DND-41 (cell line): ENCODE measurements around the gene GRK3.
"Not testable (repeated sequence)": the region's sequence is repeated elsewhere in the genome, so short reads cannot be mapped to it uniquely, and the experiment has no call there.

Experiments
- ATAC-seq: fragments of 200-7000 bp; cut with Tn5 transposase; 3 replicates; pipeline ENCODE4 v1.9.1; 2021; ENCODE audit warnings: low read depth; ENCODE audit not compliant: insufficient read depth
- DNase-seq: peaks from one replicate; pipeline ENCODE4 v3.0.0-alpha.2; 2020
- H2AFZ ChIP-seq: 2 replicates; pipeline ENCODE4 v1.6.0; 2012; ENCODE audit warnings: low read depth, low read length
- H3K27ac ChIP-seq: 2 replicates; pipeline ENCODE4 v1.5.1; 2012; ENCODE audit warnings: low read length, inconsistent platforms
- H3K27me3 ChIP-seq: fragments of 200-600 bp; sonication (generic); 2 replicates; pipeline ENCODE4 v1.6.0; 2012; ENCODE audit warnings: low read length, mild to moderate bottlenecking, inconsistent platforms; ENCODE audit not compliant: insufficient read depth, poor library complexity
- H3K36me3 ChIP-seq: 2 replicates; pipeline ENCODE4 v1.5.1; 2012; ENCODE audit warnings: low read length, inconsistent platforms; ENCODE audit not compliant: insufficient read depth
- H3K4me1 ChIP-seq: 2 replicates; pipeline ENCODE4 v1.5.1; 2012; ENCODE audit warnings: mild to moderate bottlenecking, low read length; ENCODE audit not compliant: insufficient read depth
- H3K4me2 ChIP-seq: 2 replicates; pipeline ENCODE4 v1.6.0; 2012; ENCODE audit warnings: mild to moderate bottlenecking, moderate library complexity, low read length, inconsistent platforms; ENCODE audit not compliant: insufficient read depth
- H3K4me3 ChIP-seq, 2 experiments: fragments of 200-600 bp in 1 of 2; shearing (Covaris generic) in 1 of 2; 2 replicates each; pipeline ENCODE4 v1.5.1; 2012 to 2016; ENCODE audit warnings: inconsistent platforms in 2 of 2, low read length in 2 of 2, mild to moderate bottlenecking in 2 of 2, low read depth in 1 of 2, moderate library complexity in 1 of 2
- H3K79me2 ChIP-seq: 2 replicates; pipeline ENCODE4 v1.6.0; 2012; ENCODE audit warnings: low read length, inconsistent platforms; ENCODE audit not compliant: insufficient read depth
- H3K9ac ChIP-seq: 2 replicates; pipeline ENCODE4 v1.6.0; 2012; ENCODE audit warnings: low read depth, mild to moderate bottlenecking, inconsistent platforms, low read length, moderate library complexity
- H3K9me3 ChIP-seq: 2 replicates; pipeline ENCODE4 v1.5.1; 2012; ENCODE audit warnings: low read length, moderate library complexity, mild to moderate bottlenecking, inconsistent platforms; ENCODE audit not compliant: insufficient read depth, severe bottlenecking
- H4K20me1 ChIP-seq: 2 replicates; pipeline ENCODE4 v1.6.0; 2012; ENCODE audit warnings: low read length; ENCODE audit not compliant: insufficient read depth
- EZH2 ChIP-seq: IDR thresholded peaks from 3 replicates; pipeline ENCODE4 v1.6.1; 2012; ENCODE audit warnings: borderline replicate concordance, low read depth, mild to moderate bottlenecking, moderate library complexity, low read length, inconsistent platforms; ENCODE audit not compliant: severe bottlenecking
- TF ChIP-seq, protein P1 (sequence below): IDR thresholded peaks from 2 replicates; pipeline ENCODE4 v1.5.1; 2012; ENCODE audit warnings: borderline replicate concordance, low read length, moderate library complexity, mild to moderate bottlenecking; ENCODE audit not compliant: poor library complexity, severe bottlenecking; ENCODE audit errors: extremely low read depth

Gene GRK3

DNA sequence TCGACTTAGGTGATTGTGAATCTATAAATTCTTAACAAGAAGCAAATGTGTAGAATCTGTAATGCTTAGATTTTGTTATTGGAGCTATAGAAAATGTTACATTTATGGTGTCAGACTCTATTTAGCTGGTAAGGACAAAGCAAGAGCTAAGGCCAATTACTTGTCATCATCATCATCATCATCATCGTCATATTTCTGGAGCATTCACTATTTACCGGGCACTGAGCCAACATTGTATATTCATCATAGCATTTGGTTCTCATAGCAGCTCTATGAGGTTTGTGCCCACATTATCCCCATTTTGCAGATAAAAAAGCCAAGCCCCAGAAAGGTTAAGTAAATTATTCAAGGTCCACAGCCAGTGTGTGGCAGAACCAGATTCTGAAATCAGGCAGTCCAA, 36.4 kb upstream of the GRK3 start:
- H3K27ac ChIP-seq, result not testable (repeated sequence)

GRCh38 chr22:25529059-25529458, 35.4 kb upstream of the GRK3 start:
- H3K4me1 ChIP-seq, H3K4me2 ChIP-seq, H4K20me1 ChIP-seq, H3K79me2 ChIP-seq, H3K9me3 ChIP-seq, H3K27me3 ChIP-seq, ATAC-seq, H3K27ac ChIP-seq, H3K36me3 ChIP-seq, H2AFZ ChIP-seq, H3K9ac ChIP-seq, DNase-seq, H3K4me3 ChIP-seq: not testable (repeated sequence)

More for the DNA sequence above, 36.4 kb upstream of the GRK3 start:
- not testable (repeated sequence) for H2AFZ ChIP-seq, H3K4me3 ChIP-seq, H4K20me1 ChIP-seq, H3K4me2 ChIP-seq, H3K79me2 ChIP-seq, H3K27me3 ChIP-seq, H3K9ac ChIP-seq, H3K9me3 ChIP-seq, ATAC-seq, H3K4me1 ChIP-seq, DNase-seq, H3K36me3 ChIP-seq

GRCh38 chr22:25529541-25530137, 34.8 kb upstream of the GRK3 start:
- H3K27me3 ChIP-seq, H3K36me3 ChIP-seq, H2AFZ ChIP-seq, H3K79me2 ChIP-seq, H3K9ac ChIP-seq, H4K20me1 ChIP-seq, H3K4me2 ChIP-seq, H3K4me1 ChIP-seq, H3K4me3 ChIP-seq, H3K27ac ChIP-seq, DNase-seq, H3K9me3 ChIP-seq, ATAC-seq: not testable (repeated sequence)

DNA sequence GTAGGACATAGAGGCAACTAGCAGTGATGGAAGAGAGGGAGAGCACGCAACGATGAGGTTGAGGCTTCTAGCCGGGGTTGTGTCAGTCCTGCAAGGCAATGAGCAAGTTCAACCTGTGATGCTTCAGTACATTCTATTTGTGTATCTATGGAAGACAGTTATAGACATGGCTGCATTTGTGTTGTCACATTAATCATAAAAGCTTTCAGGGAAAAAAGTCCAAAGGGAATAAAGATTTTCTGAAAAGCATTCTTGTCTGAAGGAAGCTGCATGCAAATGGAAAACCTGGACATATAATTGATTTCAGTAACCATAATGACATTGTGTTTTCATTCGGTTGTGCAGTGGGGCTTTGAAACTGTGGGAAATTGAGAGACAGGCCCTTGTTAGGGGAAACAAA, 32.8 kb upstream of the GRK3 start:
- H3K79me2 ChIP-seq, ATAC-seq, DNase-seq, H3K9me3 ChIP-seq, H2AFZ ChIP-seq, H3K27ac ChIP-seq, H3K27me3 ChIP-seq, H3K36me3 ChIP-seq, H3K4me3 ChIP-seq, H3K4me2 ChIP-seq, H3K4me1 ChIP-seq, H3K9ac ChIP-seq, H4K20me1 ChIP-seq: not testable (repeated sequence)

DNA sequence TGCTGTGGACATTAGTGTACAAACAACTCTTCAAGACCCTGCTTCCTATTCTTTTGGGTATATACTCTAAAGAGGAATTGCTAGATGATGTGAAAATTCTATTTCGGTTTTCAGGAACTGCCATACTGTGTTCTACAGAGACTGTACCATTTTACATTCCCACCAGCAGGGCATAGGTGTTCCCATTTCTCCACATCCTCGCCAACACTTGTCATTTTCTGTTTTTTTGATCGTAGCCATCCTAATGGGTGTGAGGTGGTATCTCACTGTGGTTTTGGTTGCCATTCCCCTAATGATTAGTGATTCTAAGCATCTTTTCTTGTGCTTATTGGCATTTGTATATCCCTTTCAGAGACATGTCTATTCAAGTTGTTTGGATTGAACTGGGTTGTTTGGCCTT, 29.8 kb upstream of the GRK3 start:
- DNase-seq (no peak), ATAC-seq (no peak)
- H3K4me2 ChIP-seq, result no peak overlapping the region
- no peak overlapping the region for H3K4me3 ChIP-seq
- no peaks in the 10 kb centered on the region for H3K36me3 ChIP-seq
- TF ChIP-seq, protein P1, sequence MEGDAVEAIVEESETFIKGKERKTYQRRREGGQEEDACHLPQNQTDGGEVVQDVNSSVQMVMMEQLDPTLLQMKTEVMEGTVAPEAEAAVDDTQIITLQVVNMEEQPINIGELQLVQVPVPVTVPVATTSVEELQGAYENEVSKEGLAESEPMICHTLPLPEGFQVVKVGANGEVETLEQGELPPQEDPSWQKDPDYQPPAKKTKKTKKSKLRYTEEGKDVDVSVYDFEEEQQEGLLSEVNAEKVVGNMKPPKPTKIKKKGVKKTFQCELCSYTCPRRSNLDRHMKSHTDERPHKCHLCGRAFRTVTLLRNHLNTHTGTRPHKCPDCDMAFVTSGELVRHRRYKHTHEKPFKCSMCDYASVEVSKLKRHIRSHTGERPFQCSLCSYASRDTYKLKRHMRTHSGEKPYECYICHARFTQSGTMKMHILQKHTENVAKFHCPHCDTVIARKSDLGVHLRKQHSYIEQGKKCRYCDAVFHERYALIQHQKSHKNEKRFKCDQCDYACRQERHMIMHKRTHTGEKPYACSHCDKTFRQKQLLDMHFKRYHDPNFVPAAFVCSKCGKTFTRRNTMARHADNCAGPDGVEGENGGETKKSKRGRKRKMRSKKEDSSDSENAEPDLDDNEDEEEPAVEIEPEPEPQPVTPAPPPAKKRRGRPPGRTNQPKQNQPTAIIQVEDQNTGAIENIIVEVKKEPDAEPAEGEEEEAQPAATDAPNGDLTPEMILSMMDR, result no peak
- TF ChIP-seq EZH2, result no peak
- H2AFZ ChIP-seq, result no peak overlapping the region
- H3K27ac ChIP-seq, result no peak overlapping the region
- no peaks in the 10 kb centered on the region for H3K79me2 ChIP-seq
- no peak overlapping the region for H3K9ac ChIP-seq
- no peaks in the 10 kb centered on the region for H3K4me1 ChIP-seq
- no peaks in the 10 kb centered on the region for H3K9me3 ChIP-seq
- no peaks in the 10 kb centered on the region for H3K27me3 ChIP-seq
- H4K20me1 ChIP-seq, result no peaks in the 10 kb centered on the region
